HG02763 (cell line): ENCODE results near the gene FAM13C.

Experiments
- ATAC-seq: cut with Tn5 transposase; IDR thresholded peaks from one replicate; pipeline ENCODE4 v1.9.1; 2021; ENCODE audit warnings: mild to moderate bottlenecking, moderate library complexity; ENCODE audit not compliant: unreplicated experiment

FAM13C gene

DNA sequence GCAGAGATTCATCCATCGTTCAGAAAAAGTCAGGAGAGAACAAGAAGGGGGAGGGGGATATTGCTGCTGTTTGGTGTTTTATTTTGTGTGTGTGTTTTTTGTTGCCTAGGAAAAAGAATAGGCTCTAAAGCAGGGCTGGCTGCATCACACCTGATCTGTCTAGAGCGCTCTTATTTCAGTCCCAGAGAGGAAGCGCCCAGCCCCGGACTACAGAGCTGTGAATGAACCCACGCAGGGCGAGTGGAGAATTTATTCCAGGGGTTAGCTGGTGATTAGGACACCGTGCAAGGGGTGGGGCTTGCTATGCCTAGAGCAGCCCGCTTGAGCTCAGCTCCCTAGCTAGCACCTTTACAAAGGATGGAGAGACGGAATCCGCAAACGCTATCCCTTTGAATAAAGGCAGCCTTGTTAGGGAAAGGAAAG, 621 bp upstream of the FAM13C start:
- ATAC-seq: no peak

DNA sequence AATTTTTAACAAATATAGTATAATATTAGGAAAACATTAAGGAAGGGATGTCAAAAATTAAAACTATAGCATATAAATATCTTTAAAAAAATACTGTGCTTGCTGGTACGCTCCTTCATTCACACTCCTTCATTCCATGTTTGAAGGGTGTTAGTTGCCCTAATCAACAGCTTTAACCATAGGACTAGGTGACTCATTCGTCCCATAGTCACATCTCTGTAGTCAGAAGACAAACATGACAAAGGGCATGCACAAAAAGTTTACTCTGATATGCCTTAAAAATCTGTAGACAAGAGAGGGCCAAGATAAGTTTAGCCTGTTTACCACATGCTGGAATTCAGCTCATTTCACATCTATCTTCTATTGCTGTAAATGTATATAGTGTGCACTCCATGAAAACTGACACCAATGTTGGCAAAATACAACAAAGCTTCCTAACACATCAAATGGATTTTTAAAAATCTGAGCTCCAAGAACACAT, 646 bp downstream of the FAM13C start:
- no peak for ATAC-seq

DNA sequence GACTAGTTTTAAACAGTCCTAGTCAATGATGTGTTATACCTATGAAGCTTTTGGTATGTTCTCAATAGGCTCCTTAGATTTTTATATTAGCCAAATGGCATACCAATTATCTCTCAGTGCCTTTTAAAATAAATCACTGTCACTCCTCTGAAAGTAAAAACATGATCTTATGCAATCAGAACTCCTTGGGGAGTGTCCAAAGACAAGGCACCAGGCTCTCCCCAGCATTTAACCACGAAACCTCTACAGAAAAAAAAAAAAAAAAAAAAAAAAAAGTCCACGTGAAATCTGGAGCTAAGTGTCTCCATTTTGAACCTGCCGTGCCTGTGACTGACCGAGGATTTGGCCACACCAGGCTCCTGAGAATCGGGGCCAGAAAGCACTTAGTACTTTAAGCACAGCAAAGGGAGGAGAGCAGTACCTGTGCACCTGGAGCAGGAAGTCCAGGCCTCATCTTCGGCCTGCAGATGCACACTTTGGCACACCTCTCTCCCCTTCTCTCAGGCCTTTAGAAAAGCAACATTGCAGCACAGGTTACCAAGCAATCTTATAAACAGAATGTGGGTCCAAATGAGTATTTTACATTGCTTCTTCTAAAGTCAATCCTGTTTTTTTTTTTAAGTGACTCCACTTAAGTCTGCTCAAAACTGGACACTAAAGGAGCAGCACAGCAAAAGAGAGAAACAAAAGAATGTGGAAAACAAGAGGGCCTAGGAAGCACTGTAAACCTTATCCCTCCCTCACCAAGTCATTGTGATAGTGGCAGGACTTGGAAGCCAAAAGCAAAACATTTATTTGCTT, 1.5 kb downstream of the FAM13C start:
- ATAC-seq: no peak

DNA sequence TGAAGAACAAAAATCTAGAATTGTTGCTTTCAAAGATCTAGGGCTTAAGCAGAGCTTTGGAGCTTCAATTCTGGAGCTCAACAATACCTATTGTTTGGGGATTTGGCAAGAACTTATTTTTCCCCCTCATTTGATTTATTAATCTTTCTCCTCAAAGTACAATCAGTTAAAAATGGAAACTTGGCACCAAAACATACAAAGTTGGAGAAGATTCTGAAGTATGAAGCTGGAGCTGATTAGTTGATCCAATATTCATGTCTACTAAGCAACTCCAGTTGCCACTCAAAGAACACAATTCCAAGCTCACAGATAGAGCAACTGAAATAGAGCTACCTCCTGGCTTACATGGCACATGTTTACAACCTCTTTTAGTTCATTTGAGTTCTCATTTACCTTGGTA, 3.8 kb downstream of the FAM13C start:
- ATAC-seq: no peak

DNA sequence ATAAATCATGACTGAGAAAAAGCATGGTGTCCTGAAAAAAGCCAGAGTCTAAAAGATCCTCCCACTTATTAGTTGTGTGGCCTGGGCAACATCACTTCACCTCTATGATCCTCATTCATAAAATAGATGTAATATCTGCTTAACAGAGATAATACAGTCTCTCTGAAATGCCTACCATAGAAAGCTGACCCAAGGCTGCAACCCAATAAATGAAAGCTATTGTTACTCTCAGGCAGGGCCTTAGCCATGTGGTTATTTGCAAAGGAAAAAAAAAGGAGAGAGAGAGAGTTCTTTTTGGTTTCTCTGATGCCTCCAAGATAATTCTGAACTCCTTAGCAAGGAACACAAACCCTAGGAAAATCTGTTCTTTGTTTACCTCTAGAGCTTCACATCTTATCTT, 7.9 kb downstream of the FAM13C start:
- ATAC-seq: no peak

DNA sequence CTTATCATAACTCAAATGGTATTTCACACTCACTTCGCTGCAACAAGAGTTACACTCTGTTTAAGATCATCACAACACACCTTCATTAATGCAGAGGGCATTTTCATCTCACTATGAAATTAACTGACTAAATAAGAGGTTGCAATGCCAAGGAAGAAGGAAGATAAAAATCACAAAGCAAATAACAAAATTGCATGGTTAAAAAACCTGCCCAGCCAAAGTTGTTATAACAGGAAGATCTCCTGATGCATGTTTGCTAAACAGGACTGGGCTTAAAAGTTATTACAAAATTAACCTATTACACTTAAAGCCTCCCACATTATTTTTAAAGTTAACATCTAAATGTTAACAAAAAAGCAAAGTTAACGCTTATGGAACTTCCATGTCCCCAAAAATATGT, 11.8 kb downstream of the FAM13C start:
- no peak for ATAC-seq

DNA sequence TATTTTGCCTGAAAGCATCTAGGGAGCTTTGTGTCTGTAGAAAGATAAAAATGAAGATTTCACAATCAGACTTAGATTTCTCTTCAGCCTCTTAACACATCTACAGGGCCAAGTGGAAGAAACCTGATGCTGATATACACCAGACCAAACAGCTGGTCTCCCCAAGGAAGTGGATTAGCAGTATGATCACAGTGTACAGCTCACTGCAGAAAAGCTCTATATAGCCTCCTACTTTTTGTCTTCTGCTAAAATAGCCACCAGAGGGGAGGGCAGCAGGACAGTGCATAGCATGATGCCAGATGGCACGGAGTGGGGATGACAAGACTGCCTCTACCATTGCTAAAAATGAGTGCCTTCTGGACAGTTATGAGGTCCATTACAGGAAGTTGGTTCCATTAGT, 16.0 kb downstream of the FAM13C start:
- no peak for ATAC-seq

DNA sequence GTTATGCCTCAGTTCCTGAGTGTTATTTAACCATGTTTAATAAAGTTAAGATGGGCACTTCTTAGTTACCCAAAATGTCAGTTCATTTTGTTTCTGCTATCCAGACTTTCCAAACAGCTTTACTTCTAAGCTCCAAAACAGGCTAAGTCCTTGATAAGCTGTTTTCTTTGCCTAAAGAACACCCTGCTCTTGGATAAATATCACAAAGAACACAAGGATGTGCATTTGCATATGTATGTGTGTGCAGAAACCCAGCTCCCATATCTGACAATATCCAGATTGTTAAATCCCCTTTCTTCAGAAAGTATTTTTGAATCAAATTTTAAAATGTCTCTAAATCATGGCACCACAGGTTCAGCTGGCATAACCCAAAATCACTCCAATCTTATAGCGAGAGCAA, 19.6 kb downstream of the FAM13C start:
- no peak for ATAC-seq

DNA sequence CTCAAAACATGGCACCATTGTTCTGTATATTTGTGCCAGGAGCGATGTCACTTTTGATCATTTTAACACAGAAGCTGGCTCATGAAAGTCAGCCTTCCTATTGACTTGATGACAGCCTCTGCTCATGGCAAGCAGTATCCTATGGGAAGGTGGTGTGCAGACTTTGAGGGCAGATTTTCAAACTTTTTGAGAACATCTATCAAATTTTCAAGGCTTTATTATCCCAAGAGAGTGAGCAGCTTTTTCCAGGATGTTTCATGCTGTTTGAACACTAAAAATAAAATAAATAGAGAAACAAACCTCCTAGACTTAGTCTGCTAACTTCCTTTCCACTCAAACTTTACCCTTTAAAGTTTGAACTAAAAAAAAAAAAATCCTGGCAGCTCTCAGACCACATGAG, 20.3 kb downstream of the FAM13C start:
- no peak for ATAC-seq

DNA sequence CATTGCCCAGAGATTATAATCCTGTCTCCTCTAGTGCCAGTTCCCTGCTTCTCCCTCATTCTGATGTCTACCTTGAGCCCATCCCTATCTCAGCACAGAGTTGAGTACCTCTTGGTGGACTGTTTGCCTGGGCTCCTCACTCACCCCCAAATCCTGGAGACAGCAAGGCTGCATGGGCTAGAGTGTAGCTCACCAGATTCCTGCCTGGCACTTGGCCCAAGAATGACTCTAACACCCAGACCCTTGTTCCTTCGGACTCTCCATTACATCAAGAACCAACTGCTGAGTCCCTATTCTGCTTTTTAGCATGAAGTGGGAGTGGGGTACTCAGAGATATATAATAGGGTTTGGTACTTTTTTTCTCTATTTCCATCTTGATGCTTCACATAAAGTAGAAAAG, 22.1 kb downstream of the FAM13C start:
- no peak for ATAC-seq

DNA sequence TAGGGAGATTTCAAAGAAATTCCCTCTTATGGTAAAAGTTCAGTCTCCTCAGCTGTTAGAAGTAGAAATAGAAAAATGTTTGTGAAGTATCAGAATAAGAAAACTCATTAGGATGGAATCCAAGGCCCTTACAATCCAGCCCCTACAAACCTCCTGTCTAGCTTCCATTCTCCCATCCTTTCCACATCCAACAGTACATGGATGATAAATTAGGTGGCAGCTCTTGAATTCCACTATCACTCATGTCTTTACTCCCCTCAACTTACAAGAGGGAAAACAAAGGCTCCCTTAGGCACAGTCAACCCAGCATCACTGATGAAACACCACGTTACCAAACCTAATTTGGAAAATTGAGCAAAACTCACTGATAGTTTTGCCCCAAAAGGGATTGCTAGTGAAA, 23.0 kb downstream of the FAM13C start:
- no peak for ATAC-seq

DNA sequence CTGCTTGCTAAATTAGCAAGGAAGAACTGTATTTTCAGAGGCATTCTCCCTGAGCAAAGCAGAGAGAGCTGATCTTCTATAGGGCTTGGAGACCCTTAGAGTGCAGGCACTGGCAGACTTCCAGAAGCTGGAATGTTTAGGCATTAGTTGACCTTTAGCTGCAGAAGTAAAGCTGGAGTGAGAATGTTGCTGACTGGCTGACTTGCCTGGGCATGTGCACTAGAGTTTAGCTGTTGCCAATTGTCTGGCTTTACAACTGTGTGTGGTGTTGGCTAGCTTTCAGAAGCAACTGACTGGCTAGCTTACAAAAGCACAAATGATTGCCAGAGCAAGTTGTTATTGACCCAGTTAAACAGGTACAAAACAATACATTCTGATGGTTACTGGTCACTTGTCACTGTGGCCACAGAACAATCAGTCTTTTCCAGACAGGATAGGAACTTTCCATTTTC, 25.1 kb downstream of the FAM13C start:
- no peak for ATAC-seq

DNA sequence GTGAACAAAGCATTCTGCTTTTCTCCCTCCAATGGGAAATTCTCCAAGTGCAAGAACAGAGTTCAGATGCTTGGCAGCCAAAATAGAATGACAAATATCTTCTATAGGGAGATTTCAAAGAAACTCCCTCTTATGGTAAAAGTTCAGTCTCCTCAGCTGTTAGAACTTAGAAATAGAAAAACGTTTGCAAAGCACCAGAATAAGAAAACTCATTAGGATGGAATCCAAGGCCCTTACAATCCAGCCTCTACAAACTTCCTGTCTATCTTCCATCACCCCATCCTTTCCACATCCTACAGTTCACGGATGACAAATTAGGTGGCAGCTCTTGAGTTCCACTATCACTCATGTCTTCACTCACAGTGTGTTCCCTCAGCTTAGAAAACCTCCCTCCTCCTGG, 25.7 kb downstream of the FAM13C start:
- ATAC-seq: no peak

DNA sequence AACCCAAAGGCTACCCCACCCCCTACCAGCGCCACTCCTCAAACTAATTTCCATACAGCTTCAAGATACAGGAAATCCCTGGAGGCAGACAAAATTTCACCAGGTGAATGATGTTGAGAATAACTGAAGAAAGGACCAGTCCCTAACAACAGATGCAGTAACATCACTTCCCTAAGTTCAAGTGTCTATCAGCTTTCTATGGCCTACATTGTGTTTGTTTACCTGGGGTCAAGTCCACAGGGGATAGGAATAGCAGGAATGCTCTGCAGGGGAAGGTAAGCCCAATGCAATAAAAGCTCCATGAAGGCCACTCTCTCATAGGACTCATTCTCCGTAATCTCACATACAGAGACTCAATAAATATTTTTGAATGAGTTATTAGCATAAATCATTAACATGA, 26.9 kb downstream of the FAM13C start:
- ATAC-seq: no peak

DNA sequence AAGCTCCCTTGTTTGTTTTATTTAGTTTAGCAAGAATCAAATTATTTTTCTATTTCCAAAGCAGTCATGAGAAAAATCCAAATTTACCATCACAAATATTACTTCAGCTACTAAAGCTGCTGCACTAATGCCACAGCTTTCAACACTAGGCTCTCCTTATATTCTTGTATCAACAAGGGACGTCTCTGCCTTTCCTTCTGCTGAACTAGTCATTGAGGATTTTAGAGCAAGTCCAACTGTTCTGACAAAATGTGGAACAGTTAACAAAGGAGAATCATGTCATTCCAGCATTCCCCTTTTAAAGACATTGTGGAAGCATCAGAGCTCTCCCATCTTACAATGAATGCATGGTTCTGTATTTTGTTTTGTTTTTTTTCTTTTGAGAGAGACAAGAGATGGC, 28.6 kb downstream of the FAM13C start:
- no peak for ATAC-seq

DNA sequence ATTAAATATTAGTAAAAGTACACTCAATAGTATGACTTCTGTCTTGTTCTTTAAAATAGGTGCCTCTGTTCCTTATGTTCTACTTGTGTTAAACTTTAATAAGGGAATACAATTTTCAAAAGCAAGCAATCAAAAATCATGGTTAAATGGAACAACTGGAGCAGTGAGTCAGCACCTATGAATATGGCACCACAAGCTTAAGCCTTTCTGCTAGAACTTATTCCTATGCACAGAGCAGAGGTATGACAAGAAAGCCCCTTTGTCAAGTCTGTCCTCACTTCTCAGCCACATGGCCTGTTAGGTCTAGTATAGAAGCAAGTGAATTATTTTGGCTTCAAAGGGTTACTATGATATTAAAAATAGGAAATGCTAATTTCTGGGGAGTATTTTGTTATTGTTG, 29.8 kb downstream of the FAM13C start:
- ATAC-seq: no peak

DNA sequence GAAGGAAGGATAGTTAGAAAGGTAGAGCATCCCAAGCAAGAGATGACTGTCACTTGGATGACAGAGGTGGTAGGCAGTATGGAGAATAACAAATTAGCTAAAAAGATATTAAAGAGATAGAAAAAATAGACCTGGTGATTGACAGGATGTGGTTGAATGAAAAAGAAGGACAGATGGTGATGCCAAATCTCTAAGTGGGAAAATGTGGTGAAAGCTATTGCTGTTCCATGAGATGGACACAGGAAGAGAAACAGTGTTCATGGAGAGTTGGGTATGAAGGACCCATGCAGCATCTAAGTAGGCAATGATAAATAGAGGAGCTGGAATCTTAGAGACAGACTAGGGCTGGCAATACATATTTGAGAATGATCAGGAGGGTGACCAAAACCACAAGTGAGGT, 30.7 kb downstream of the FAM13C start:
- ATAC-seq: no peak

DNA sequence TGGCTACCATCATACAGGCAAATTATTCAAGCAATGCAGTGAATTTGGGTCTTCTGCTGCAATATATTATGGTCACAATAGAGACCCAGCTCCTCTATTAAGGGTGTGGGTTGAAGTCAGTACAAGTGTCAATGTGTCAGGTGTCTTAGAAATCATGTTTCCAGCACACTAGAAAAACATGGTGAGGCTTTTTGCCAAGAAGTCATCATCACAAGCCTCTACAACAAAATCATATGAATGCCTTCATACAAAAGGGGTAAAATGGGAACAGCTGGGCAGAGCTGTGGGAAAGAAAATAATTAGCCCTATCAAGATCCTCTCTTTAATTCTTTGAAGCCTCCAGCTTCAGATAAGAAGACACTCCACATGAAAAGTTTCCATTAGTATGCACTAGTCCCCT, 37.2 kb downstream of the FAM13C start:
- ATAC-seq: no peak

DNA sequence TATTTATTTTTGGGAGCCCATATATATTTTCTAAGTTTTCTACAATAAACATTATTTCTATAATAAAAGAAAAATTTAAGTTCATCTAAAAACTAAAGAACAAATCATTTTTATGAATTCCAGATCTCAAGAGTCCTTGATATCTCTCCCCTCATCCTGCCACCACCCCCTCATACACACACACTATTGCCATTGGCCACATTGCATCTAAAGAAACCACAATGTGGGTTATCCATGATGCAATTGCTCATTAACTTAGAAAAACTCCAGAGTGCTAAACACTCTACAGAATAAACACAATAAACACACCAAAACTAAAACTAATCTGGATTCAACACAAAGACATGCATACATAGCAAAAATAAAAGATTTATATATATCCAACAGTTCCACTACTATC, 37.8 kb downstream of the FAM13C start:
- no peak for ATAC-seq

DNA sequence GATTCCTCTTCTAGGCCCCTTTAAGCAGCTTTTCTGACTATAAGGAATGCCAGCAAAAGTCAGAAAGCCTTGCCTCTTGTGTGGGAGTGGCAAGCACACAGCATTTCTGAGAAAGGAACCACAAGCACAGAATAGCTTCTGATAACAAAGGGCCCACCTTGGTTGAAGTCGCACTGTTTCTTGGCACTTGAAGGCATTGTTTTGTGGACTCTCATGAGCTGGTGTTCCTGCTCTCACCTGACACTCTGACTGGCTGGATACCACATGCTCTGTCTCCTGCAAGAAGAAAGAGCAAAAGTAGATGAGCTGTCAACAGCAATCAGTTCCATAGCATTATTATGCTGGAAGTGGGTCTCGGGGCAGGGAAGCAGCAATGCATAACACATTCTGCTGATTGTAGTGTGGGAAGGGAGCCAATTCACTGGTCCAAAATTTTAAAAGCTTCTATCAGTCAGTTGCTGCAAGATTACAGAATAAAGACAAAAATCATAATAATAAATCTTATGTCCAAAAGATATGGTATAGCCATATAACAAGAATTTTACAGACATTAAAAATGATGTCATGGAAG, 38.4 kb downstream of the FAM13C start:
- ATAC-seq: no peak

DNA sequence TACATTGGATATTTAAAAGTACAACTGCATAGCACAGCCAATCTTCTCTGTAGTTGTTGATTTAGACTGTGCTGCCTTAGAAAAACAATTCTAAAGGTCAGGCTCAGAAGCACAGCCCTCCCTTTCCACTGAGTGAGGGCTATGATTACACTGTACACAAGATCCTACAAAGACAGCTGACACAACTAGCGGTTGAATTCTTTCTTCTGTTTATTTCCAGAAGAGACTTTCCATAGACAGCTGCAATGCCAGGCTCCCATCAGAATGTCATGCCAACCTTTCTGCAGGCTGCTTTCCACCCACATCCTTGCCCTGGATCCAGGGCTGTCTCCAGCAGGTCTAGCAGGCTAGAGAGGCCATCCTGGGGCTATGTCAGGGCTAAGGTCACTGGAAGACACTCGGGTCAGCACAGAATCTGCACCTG, 39.3 kb downstream of the FAM13C start:
- ATAC-seq: no peak

DNA sequence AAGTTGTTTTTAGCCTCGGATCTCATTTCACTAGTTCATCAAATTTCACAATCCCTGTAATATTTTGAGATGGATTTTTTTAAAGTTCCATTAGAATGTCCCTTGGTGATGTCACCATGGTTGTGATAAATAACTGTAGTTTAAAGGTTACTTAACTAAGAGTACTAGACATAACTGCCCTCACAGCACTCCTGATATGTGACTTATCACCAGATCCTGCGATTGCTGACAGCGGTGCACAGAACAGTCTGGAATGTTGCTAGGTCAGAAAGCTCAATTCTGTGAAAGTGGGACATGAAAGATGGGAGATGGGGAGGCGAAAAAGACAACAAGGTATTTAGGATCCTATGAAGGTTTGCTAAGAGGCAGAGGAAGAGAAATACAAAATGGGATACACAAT, 40.2 kb downstream of the FAM13C start:
- no peak for ATAC-seq

DNA sequence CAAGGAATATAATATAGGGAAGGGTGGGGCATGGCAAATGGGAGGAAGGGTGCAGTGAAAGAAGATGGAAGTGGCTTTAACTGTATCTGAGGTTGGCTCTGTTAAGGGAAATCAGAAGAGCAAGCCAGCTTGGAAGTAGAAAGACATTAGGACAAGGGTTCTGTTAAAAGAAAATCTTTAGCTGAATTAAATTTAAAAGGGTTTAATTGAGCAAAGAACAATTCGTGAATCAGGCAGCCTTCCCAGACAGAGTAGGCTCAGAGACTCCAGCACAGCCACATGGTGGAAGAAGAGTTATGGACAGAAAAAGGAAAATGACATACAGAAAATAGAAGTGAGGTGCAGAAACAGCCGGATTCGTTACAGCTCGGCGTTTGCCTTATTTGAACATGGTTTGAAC, 42.0 kb downstream of the FAM13C start:
- ATAC-seq: no peak
